Measurements from ENCODE around the gene NR3C1.

The NR3C1 gene

DNA sequence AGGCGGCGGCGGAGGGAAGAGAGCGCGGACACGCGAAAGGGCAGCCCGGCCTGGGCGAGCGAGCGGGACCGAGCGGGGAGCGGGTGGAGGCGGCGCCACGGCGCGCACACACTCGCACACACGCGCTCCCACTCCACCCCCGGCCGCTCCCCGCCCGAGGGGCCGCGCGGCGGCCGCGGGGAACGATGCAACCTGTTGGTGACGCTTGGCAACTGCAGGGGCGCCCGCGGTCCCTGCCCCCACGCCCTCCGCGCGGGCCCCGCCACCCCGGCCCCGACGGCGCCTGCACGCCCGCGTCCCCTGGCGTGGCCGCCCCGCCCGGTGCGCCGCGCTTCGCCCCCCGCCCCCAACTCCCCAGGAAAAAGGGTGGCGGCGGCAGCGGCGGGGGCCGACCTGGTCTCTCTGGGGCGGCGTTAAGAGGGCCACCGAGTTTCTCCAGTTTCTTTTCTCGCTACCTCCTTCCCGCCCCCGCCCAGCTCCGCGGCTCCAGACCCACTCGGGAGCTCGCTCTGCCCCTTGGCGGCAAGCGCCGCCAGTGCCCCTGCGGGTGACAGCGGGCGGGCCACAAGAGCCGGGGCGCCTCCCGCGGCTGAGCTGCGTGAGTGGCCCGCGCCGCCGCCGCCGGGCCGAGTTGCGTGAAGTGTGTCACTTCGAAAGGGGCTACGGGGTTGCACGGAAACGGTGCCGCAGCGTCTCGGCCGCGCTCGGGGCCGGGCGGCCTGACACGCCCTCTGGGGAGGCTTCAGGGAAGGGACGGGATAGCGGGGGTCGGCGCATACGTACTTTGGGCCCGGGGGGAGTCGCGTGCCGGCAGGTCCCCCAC lies at the start of gene NR3C1:
Gene NR3C1, minus strand, starts transcription at position 94 of the 823 bp plus-strand sequence. CDS start 2,847 bp downstream, outside the sequence.
- peak; percentile 90 for DNase-seq

DNA sequence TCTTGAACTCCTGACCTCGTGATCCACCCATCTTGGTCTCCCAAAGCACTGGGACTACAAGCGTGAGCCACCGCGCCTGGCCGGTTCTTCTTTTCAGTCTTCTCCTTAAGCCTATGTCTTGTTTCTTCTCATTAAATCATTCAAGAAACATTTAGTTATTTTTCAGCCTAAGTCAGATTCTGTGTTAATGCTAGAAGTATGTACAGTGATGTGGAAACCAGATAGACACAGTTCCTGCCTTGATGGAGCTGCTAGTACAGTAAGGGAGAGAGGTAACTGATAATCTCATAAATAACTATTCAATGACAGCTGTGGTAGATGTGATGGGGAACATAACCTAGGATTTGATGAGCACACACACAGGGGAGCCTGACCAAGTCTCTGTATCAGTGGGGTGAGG lies 46.3 kb upstream of the NR3C1 start:
- DNase-seq: no peak

DNA sequence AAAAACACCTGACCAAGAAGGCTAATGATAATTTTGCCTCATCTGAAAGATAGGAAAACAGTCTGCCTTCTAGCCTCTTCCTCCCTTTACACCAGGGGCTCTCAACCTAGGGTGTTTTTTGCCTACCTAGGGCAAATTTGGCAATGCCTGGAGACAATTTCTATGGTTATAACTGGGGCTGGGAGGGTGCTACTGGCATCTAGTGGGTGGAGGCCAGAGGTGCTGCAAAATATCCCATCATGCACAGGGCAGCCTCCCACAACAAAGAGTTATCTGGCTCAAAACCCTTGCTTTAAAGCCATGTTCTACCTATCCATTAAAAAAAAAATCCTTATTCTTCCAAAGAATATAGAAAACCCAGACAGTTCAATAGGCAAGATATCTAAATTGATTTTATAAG lies 45.0 kb upstream of the NR3C1 start:
- DNase-seq: no peak

DNA sequence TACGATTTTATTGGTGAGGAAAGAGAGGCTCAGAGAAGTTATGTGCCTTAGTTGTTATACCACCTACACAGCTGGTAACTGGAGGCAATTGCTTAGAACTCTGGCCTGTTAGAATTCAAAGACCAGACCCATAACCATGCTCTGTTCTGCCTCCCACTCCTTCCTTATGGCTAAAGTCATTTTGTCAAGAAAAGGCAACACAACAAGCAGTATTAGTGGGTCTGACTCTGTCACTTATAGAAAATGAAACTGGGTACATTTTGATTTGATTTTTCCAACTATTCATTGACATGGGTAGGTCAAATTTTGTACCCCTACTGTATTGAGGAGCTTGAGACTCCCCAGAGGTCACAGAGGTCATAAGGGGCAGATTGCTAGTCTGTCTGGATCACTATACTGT lies 44.5 kb upstream of the NR3C1 start:
- no peak for DNase-seq

DNA sequence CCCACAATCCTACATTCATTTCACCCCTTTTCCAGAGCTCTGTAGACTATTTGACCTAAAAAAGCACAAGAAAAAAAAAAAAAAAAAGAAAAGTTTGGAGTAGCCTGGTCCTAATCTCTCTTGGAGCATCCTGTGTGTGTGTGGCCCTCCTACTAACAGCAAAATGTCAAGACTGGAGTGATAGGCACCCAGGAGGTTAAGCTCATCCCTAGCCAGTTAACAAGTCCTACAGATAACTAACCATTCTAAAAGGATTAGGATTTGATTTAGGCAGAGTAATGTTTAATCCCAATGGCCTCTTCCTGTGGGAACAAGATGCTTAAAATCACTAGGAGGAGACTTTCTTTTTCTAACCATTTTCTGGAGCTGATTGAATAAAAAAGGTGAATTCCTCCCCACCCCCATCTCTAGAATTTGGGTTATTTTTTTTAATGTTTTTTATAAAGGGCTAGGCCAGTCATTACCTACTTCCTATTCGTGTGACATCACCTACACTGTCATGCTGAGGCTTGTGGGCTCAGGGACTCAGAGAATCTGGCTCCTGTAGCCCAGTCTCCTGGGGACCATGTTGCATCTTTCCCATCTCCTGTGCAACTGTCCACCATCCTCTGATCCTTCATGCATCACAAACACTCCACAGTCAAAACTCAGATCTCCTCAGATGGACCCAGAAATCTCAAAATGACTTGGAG lies 43.2 kb upstream of the NR3C1 start:
- no peak for DNase-seq

DNA sequence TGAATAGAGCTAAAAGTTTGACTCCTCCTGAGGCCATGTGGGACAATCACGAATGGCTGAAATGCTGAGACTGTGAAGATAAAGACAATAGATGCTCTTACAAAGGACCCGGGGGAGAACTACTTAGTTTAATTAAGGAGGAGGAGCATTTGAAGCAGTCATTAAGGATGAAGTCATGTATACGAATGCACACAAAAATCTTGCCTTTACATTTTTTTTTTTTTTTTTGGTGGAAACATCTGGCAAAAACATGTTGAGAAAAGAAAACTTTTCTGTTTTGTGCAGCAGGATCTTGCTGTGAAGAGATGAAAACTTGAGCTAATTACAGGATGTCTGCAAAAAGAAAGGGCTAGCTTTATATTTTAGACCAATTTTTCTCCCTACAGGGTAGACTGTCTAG lies 42.3 kb upstream of the NR3C1 start:
- DNase-seq: no peak

DNA sequence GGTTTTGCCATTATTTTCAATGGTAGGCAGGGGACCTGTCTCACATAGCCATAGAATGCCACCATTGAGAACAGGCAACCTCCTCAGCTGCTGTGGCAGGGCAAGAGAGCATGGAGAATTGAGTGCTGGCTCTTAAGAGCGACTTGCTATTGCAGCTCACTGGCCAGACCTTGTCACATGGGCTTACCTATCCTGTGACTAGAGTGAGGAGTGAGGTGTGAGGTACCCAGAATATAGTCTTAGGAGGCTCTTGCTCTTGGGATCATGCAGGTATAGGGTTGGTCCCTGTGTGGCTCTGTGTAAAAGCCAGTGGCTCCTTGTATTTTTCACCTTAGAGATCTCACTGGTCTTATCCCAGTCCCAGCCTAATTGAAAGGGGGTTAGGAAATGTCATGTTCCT lies 39.8 kb upstream of the NR3C1 start:
- DNase-seq: no peak

DNA sequence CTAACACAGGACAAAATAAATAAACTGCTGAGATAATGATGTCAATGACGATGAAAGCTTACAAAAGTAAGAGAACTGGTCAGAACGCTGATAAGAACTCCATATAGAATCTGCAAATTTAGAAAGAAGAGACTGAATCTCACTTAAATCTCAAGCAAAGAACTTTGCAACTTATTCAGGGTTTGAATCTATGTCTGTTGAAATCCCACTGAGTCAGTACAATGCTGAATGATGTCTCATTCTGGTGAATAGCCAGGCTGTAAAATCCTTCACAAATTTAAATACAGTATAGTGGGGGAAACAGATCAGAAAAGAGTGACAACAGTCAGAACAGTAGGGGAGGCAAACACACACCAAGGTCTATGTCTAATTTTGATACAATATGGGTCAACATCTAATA lies 38.9 kb upstream of the NR3C1 start:
- DNase-seq: no peak

DNA sequence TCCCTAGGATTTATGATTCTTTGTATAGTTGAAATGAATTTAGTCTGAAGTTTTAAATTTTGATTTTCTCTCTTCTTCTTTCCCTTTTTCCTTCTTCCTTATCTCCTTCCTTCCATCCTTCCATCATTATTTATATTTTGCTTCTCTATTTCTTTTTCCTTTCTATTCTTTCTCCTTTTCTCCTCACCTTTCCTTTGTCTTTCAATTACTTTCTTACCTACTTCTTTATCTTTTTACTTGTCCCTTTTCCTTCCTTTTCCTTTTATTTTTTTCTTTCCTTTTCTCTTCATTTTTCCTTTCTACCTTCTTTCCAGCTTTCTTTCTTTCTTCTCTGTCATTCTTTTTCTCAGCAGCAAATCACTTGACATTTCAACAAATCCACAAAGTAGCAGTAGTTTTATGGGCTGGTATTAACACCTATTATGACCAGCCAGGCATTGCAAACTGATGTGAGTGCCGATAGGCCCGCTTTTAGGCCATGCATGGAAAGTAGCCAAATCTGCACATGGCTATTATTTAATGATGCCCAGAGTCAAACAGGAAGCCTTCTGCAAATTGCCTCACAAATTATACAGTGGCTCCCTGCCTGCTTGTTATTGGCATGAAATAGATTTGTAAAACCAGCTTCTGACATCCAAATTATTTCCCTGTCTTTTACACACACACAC lies 37.1 kb upstream of the NR3C1 start:
- no peak for DNase-seq

DNA sequence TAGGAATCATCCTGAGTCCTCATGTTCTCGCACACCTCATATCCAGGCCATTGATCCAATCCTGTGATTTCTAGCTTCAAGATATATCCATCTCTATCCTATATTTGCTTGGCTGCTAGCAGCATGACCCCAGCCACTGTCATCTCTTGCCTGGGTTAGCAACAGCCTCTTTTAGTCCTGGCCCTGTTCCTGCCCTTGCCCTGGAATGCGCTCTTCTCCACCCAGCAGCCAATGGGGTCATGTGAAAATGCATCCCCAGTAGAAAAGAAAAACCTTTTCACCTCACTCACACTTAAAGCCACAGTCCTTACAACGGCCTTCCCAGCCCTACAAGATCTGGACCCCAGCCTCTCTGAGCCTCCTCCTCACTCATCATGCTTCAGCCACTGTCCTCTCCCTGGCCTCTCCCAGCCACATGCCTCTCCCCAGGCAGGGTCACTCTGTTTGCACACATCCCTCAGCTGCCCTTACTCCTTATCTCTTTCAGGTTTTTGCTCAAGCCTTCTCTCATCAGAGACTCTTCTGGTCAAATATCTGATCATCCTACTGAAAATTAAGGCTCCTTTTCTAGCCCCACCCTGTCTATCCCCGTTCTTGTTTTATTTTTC lies 34.3 kb upstream of the NR3C1 start:
- DNase-seq: no peak

DNA sequence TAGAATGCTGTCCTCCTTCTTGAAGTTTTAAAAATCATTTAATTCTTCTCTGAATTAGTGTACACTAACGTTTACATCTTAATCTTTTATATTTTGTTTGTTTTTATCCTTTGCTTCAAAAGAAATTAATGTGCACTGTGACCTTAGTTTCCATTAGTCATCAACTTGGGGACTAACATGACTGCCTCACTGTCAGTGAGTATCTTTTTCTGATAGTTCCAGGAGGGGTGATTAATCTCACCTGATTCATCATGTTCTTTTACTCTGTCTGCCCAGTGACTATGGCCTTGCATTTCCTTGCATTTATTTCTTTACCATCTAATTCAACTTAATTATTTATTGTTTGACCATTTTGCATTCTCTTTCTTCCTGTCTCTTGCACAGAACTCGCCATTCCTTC lies 33.4 kb upstream of the NR3C1 start:
- DNase-seq: no peak

DNA sequence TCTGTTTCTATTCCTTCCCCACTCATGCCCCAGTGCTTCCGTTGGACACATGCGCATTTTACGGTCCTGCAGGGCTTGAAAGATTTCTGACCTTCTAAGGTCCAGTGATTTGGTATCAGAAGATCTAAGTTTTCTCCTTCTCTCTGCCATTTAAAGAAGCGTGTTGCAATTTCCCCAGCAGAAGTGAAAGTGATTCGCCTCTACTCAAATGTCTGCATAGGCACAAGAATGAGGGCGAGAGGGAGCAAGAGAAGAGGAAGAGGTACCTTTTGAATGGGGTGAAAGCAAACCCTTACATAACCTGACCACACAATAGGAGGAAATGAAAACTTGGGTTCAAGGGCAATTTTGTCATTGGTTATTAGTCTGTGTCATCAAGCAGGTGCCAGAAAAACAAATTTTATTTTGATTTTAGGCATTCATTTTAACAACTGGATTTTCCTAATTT lies 31.7 kb upstream of the NR3C1 start:
- DNase-seq: peak; percentile 16

DNA sequence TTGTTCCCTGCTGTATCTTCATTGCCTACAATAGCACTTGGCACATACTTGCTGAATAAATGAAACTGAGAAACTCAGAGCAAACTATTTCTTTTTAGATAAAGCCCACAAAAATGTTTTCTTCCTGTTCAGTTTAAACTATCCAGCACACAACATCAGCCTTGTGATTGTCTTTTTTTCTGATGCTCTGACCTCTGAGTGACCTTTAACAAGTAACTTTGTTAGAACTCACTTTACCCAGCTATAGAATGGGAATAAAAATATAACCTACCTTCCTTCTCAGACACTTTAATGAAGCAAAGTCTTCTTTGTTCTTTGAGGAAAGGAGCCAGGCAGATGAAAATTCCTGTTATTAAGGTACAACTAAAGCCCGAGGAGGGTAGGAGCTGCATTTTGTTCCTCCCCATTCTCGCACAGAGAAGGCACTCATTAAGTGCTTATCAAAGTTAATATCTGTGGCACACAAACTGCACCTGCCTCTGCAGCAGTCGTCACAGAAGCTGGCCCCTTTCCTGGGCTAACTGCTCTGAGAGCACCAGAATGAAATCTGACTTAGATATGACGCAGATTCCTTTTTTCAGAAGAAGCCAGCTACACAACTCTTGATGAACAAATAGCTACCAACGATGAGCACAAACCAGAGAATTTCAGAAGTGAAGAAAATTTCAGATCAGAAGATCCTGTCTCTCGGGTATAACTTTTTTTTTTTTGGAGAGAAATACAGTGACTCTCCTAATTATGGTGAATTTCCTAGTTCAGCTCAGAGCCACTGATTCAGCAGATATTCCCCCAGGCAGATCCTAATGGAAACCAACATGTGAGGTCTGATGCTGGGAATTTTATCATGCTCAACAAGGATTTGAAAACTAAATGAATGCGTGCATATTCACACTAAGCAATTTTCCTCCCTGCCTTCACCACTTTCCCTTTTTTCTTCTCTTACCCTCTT lies 31.0 kb upstream of the NR3C1 start:
- no peak for DNase-seq

DNA sequence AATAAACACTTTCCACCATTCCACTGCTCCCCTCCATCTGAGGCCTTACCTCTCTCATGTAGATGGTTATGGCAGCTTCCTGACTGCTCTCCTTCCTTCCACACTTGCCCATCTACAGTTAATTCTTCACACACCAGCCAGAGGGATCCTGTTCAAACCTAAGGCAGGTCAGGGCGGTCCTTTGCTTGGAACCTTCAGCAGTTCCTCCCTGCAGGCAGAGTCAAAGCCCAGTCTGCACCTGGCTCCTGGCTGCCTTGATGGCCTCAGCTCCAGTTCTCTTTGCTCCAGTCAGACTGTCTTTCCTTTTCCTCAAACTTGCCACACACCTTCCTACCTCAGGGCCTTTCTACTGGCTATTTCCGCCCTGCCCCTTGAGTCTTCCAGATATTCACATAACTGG lies 30.2 kb upstream of the NR3C1 start:
- no peak for DNase-seq

DNA sequence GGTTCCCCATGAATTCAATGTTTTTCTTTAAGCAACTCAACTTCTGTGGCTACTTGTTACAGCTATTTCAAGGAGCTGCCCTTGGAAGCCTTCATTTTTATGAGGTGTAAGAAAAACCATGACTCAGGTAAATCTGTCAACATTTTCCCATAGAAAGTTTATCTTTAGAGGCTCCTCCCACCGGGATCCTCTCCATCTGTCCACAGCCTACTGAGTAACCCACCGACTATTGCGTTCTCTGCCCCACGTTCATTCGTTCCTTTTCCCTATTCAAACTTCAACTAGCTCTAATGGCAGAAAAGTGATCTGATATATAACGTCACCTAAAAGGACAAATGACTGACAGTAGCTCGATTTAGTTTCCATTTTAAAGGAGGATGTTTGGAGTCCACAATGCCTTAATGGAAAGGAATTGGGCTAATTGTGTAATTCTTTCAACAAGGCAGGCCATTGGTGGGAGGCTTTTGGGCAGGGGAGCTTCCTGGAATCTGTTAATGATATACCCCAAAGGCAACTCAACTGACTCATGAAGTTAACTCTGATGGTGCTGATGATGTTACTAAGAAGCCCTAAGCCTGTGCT lies 29.3 kb upstream of the NR3C1 start:
- no peak for DNase-seq

DNA sequence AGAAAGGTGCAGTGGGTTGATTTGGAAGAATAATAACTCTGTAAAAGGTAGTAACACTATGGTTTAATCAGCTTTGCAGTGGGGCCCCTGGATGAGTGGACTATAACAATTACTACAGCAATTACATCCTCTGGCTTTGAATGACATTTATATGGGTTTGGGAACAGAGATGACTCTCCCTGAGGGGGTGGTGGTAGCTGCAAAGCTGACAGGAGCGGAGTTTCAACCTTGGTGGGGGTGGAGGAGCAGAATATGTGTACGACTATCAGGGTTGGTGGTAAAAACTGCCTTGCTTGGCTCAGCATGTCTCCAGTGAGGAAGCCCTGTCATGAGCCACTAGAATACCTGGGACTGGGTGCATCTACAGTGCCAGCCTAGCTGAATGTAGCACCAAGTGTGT lies 28.3 kb upstream of the NR3C1 start:
- DNase-seq: no peak

DNA sequence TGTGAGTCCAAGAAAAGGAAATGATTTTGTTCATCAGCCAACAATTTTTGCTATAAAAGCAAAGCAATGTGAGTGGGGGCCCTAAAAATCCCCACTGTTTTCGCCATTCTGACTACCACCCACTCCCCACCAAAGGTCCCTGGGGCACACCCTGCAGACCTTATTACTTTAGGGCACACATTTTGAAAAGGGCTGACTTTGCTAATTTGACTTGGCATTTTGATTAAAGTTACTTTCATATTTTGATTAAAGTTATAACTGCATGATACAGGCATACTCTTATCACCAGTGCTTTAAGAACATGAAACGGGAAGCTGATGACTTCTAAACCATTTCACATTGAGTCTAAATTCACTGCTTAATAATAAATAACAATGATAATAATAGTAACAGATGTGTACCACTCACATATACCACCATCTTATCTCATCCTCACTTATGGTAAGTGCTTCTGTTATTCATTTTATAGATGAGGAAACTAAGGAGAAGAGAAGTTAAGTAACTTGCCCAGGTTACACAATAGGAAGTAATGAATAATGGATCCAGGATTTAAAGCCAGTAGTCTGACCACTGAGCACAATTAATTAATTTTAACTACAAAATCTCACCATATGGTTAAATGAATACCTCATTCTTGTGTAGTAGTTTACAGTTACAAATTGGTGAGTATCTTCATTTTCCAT lies 25.4 kb upstream of the NR3C1 start:
- DNase-seq: no peak

DNA sequence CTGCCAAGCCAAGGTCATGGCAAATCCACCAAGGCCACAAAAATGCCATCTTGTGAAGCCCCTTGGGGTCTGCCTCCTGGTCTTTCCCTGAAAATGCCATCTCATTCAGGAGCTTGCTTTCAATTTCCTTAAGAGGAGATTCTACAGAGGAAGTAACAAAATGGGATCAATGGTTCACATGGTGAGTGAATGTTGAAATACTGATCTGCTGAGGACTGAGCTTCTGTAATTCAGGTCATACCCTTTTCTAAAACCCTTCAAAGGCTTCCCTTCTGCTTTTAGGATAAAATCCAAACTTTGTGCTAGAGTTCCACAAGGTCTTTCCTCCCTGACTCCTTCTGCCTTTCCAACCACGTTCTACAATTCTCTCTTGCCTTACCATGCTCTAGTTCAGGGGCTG lies 24.7 kb upstream of the NR3C1 start:
- DNase-seq: no peak

DNA sequence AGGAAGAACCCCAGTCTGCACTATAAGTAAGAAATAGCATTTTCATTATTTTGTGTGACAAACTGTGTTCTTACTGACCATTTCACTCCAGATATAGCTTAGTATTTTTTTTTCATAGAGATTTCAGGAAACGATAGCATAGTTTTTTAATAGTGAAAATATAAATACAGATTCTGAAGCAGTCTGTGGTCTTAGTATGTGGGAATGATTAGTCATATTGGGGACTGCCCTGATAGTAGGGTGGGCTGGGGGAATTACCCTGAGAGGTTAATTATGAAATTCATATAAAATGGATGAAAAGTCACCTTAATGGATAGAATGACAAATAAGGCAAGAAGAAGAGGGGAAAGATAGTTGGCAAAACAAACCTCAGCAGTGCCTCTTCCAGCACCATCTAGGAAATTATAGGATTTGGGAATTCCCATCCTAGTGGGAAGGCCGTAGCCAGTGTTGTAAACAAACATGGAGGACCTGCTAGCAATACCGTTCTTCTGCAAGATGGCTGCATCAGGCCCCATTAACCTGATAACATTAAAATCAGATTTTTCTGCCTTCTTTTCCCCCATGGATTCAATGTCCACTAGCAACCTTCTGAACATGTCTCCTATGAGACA lies 23.7 kb upstream of the NR3C1 start:
- no peak for DNase-seq

DNA sequence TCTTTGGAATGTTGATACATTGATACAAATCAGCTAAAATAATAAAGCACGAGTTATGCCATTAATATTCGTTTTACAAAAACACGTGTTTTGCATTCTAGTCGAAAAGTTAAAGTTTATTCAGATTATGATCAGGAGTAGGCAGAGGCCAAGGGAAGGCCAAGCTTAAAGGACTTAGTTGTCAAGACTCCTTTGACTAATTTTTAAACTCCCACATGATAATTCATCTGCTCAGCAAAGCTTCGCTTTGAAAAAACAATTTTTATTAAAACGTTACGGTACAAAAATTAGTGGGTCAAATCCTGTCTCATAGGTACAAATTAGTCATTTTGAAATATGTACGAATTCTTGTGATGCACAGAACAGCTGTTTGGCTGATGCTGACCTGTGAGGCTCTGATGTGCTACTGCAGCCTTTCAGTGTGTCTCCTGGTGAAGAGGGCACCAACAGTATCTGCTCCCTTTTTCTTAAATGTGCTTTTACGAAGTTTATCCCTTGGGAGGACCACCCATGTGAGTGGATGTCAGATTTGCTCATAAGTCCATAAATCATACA lies 23.0 kb upstream of the NR3C1 start:
- DNase-seq: no peak

DNA sequence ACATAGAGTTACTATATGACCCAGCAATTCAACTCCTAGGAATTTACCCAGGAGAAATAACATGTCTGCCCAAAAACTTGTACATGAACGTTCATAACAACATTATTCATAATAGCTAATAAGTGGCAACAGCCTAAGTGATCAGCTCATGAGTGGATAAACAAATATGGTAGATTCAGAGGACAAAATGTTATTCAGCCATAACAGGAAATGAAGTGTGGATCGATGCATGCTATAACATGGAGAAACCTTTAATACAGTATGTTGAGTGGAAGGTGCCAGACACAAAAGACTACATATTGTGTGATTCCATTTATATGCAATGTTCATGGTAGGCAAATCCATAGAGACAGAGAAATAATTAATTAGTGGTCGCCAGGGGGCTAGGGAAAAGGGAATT lies 22.3 kb upstream of the NR3C1 start:
- DNase-seq: no peak
